ENCODE measurements around the gene POTEH. TPM values are rescaled to one million over a fixed set of nuclear protein-coding genes. Genes with fewer than 3 reads are reported as not detected.
"Not testable (repeated sequence)": the region's sequence is repeated elsewhere in the genome, so short reads cannot be mapped to it uniquely, and the experiment has no call there.

Gene POTEH
- not detected for total RNA-seq

DNA sequence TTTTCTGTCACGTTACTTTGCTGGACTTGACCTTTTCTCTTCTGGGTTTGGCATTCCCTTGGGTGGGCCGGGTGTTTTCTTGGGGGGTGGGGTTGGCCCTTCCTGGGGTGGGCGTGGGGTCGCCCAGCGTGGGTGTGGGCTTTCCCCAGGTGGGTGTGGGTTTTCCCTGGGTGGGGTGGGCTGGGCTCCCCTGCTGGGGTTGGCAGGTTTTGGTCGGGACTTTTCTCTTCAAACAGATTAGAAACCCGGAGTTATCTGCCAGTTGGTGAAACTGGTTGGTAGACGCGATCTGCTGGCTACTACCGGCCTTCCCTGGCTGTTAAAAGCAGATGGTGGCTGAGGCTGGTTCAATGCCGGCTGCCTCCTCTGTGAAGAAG, at the start of gene POTEH:
Gene POTEH, plus strand, starts transcription at position 278 of the 377 bp plus-strand sequence. Its CDS starts 52 bp downstream, at position 330.
- DNase-seq = not testable (repeated sequence)

DNA sequence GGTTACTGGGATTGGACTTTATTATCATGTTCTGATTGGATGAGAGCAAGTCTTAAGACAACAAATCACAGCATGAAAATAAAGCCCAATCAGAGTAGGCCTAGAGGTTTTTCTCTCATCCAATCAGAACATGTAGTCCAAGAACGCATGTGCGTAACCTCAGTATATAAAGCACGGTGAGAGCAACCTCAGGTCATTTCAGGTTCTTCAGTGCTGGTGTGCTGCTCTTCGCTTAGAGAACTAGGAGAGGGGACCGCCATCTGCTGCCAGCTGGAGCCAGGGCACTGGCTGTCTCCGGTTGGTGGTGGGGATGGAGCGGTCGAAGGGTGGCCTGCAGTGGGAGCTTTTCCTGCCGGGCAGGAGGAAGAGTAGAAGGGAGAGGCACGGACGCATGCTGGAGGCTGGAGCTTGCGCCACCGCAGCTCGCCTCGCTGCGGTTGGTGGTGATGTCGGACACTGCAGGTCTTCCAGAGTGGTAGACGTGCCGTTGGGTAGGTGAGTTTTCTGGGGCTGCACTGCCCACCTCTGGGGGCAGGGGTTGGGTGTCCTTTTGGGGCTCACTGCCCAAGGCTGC, 47.5 kb upstream of the POTEH start:
- DNase-seq = not testable (repeated sequence)

DNA sequence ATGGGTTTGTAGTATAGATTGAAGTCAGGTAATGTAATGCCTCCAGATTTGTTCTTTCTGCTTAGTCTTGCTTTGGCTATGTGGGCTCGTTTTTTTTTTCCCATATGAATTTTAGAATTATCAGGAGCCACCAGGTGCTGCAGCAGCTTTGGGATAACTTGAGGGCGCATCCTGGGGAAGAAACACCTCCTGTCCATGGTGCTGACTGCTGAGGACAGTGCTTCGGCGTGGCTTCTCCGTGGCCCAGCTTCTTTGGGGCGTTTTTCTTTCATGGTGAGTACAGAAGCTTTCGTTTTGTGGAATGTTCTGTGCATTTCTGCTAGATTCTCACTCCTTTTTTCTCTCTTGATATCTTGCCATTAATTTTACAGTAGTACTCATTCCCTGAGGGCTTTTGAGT, 37.9 kb upstream of the POTEH start:
- not testable (repeated sequence) for DNase-seq

DNA sequence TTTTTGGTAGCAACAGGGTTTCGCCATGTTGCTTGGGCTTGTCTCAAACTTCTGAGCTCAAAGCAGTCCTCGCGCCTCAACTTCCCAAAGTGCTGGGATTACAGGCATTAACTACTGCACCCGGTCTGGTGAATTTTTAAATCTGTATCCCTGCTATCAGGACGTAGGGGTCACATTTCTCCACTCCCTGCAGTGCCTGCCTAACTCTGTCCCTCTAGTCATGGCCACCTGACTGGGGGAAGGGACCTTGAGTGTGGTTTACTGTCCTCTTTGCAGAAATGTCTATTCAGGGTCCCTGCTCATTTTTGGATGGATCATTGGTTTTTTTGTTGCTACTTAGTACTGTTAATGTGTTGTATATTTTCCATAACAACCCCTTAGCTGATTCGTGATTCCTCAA, 37.1 kb upstream of the POTEH start:
- DNase-seq = not testable (repeated sequence)

DNA sequence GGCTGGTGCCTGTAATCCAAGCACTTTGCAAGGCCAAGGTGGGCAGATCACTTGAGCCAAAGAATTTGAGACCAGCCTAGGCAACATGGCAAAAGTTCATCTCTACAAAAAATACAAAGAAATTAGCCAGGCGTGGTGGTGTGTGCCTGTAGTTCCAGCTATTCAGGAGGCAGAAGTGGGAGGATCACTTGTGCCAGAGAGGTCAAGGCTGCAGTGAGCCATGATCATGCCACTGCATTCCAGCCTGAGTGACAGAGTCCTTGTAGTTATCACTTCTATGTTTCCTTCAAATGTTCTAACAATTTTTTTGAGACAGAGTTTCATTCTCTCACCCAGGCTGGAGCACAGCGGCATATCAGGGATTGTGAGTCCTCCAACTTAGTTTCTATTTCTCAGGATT, 36.6 kb upstream of the POTEH start:
- not testable (repeated sequence) for DNase-seq

DNA sequence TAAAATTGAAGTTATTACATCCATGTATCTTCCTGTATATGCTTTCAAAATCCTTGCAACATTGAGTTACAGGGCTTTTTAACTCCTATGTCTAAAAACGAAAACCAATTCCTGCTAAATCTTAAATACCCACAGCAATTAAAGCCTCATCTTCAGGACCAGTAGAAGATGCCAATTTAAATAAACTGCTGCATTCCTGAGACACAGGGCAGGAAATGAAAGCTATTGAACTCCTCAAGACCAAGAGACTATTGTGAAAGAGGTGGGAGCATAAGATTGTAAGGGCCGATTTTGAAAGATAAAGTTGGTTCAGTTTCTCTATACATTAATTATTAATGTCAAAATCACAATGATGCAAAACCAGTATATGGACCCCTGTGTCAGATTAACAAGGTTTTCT, 28.7 kb upstream of the POTEH start:
- DNase-seq = not testable (repeated sequence)

DNA sequence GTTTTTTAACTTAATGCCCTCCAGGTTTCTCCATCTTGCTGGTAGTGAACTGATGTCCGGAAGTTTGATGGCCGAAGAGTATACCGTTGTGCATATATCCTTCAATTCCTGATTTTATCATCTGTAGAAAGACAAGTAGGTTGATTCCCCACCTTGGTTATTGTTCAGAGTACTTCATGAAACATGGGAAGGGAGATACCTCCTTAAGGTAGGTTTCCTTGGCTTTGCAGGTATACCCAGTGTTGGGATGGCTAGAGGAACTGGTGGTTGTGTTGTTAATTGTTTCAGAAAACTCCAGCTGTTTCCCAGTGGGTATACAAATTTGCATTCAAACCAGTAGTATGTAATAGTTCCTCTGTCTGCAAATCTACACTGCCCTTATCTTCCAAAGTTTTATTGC, 25.1 kb upstream of the POTEH start:
- DNase-seq = not testable (repeated sequence)

DNA sequence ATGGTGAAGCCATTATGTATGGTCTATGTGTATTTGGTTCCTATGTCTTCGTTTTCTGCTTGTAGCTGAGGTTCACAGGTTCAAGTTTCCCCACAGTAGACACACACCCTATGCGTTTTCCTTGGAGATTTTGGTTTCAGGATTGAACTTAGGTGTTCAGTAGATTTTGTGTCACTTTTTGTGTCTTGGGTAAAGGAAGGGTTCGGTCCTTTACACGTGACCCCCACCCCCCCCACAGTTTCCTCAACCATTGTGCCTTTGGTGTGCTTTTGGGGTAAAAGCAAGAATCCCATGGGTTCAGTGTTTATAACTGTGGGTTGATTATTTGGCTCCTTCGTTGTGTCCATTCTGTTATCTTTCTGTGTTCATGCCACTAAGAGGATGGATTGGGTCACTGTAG, 24.3 kb upstream of the POTEH start:
- not testable (repeated sequence) for DNase-seq

DNA sequence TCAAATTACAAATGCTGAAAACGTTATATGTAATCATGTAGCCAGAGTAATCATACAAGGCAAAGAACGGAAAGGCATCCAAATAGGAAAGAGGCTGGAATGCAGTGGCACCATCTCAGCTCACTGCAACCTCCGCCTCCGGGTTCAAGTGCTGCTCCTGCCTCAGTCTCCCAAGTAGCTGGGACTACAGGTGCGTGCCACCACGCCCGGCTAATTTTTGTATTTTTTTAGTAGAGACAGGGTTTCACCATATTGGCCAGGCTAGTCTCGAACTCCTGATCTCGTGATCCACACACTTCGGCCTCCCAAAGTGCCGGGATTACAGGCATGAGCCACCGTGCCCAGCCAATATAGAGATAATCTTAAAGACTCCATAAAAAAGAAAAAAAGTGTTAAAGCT, 20.4 kb upstream of the POTEH start:
- not testable (repeated sequence) for DNase-seq

DNA sequence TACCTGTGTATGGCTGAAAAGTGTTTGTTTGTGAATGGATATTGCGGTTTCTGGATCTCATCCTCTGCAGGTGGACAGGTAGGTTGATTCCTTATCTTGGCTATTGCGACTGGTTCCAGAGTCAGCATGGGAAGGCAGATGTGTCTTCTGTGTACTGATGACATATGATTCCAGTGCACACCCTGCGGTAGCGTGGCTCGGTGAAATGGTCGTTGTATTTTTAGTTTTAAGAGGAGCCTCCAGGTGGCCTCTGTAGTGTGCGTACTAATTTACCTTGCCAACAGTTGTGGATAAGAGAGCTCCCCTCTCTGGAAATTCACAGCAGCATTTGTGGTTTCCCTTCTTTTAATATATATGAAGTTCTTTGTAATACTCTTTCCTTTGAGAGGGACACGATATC, 10.1 kb upstream of the POTEH start:
- DNase-seq = not testable (repeated sequence)

DNA sequence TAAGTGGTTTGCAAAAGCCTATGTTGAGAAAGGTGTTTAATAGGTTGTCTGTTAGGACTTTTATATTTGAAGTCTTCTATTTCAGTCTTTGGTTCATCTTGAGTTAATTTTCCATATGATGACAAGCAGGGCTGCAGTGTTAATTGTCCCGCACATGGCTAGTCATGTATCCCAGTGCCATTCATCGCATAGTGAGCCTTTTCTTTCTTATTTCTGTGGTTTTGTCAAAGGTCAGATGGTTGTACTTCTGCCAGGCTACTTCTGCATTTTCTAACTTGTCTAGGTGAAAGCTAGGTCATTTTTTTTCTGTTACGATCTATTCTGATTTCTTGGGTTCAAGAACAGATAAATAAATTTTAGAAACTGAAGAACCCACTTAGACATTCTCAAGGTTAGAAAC, 5.7 kb upstream of the POTEH start:
- not testable (repeated sequence) for DNase-seq

DNA sequence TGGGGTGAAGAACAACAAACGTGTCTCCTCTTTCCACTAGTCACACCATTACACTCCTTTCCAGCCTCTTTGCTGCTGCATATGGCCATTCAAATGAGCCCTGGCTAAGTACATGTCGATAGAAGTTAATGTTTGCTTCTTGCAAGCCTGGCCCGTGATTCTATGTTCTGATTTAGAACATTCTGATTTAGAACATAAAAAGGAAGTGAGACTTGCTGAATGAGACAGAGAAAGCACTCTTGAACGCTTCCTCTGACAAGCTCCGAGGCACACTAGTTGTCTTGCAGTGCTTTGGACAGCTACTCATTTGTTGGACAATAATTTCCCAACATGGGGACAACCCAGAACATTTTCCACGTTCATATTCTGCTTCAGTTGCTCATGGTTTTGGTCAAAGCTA, 5.1 kb upstream of the POTEH start:
- DNase-seq = not testable (repeated sequence)

DNA sequence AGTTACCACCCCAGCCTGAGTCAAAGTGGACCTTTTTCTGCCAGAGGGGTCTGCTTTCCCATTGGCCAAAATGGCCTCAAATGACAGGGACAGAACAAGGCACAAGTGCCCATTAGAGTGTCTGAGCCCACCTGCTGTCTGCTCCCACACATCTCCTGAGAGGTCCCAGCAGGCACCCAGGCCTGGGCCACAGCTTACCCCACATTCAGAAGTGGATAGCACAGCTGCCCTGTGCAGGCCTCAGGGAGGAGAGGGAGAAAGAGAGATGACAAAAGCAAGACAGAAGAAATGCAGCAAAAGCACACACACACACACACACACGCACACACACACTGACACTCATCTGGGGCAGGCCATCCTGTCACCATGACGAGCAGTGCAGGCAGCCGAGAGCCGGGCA, 4.2 kb upstream of the POTEH start:
- not testable (repeated sequence) for DNase-seq

DNA sequence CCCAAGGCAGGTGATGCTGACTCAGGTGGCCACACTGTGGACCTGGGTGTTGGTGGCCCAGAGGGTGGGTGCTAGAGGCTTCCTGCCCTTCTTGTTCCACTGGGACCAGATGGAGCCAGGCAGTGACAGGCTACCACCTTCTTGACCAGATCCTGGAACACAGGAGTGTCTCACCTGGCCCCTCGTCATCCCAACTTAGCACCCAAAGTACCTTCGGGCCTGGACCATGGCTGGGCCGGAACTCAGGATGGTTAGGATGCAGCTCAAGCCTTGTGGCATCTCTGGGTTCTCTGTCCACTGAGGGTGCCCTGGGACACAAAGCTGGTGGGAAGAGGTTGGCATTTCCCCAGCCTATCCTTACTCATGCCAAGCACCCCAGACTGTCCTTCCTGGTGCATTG, 2.7 kb upstream of the POTEH start:
- DNase-seq = not testable (repeated sequence)

DNA sequence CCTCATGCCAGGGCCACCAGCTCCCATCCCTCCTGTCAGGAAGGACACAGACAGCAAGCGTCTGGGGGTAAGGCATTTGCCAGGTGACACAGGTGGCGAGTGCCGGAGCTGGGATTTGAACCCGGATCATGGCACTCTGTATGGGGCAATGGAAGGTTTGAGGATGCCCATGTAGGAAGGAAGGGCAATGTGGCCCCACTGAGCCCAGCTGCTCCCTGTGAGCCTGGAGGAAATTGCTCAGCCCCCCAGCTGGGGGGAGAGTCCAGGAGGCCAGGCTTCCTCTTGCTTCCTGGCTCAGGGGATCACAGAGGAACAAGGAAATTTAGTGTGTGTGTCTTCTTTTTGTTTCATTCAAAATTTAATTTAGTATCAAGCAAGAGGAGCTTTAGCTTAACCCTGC, 2.1 kb upstream of the POTEH start:
- not testable (repeated sequence) for DNase-seq

DNA sequence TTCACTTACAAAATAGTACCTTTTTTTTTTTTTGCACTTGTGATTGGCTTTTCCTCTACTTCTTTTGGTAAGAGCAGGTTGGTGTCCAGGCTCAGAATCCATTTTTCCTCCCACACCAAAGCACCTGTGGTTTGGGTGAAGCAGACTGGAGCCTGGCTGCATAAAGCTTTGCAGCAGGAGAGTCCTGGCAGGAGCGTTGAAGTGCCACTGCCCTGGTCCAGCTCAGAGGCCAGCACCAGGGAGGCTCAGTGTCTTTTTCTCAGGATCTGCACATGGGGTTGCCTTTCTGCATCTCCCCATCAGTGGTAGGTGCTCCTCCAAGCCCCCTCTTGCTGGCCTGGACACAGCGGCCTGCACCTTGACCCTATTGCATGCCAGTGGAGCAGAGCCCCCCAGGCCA, 1.7 kb upstream of the POTEH start:
- DNase-seq = not testable (repeated sequence)

DNA sequence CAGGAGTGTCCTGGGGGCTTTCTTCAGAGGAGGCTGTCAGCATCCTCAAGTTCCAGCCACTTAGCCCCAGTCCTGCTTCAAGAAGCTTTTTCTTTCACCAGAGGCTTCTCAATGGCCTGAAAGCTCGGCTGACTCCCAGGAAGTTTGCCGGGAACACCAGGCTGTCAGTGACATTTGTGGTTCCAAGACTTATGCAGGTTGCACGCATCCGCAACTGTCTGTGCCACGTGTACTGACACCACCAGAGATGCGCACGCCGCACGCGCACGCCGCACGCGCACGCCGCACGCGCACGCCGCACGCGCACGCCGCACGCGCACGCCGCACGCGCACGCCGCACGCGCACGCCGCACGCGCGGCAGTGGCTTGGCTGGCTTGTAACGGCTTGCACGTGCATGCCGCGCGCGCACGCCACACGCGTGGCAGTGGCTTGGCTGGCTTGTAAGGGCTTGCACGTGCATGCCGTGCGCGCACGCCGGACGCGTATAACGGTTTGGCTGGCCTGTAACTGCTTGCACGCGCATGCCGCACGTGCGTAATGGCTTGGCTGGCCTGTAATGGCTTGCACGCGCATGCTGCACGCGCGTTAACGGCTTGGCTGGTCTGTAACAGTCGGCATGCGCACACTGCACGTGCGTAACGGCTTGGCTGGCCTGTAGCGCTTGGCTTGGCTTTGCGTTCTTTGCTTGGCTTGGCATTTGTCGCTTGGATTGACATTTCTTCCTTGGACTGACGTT, 646 bp upstream of the POTEH start:
- DNase-seq = not testable (repeated sequence)

DNA sequence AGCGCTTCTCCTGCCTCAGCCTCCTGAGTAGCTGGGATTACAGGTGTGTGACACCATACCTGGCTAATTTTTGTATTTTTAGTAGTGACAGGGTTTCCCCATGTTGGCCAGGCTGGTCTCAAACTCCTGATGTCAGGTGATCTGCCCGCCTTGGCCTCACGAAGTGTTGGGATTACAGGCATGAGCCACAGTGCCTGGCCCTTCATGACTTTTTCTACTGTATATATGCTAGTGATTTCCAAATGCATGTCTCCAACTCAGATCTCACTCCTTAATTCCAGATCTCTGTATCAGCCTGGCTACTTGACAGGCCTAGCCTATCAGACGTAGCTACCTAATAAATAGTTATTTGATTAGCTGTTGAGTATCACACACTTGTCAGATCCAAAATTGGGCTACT, 23.8 kb downstream of the POTEH start:
- not testable (repeated sequence) for DNase-seq

DNA sequence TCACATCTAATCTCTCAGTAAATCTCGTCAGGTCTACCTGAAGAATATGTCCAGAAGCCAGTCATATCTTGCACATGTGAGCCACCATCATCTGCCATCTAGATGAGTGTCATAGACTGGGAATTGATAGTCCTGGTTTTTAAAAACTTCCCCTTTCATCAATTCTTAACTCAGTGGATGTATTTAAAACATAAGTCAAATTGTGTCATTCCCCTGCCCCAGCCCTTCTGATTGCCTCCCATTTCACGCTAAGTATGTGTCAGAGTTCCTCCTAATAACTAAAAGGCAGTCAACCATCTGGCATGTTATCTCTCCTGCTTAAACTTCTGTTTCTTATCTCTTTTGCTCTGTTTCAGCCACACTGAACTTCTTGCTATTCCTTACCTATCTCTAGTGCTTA, 24.3 kb downstream of the POTEH start:
- DNase-seq = not testable (repeated sequence)

DNA sequence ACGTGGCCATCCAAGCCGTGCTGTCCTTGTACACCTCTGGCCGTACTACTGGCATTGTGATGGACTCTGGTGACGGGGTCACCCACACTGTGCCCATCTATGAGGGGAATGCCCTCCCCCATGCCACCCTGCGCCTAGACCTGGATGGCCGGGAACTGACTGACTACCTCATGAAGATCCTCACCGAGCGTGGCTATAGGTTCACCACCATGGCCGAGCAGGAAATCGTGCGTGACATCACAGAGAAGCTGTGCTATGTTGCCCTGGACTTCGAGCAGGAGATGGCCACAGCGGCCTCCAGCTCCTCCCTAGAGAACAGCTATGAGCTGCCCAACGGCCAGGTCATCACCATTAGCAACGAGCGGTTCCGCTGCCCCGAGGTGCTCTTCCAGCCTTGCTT, 32.1 kb downstream of the POTEH start:
- DNase-seq = not testable (repeated sequence)

DNA sequence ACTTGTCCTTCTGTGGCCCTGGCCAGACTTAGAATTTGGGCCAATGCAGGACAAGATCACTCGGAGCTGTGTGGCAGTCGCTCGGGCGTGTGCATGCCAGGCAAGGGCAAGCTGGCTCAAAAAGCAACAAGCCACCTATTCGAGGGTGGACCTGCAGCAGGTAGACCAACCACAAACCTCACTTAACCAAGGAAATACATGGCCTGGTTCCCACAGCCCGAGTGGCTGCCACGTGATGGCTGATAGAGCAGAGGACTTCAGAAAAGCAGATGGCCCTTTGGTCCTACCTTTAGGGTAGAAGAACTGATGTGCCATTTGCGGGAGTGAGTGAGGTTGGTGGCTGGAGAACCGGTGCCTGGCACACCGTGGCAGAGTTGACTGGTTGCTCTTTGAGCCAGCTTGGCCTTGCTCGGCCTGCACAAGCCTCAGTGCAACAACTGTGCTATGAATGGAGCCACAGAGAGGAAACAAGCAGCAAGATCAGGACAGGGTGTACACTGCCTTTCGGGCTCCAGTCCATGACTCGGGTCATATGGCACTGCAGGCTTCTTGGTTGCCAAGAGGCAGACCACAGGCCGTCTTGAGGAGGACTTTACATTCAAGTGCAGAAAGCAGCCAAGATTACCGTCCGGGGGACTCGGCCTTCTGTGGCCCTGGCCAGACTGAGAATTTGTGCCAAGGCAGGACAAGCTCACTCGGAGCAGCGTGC, 39.5 kb downstream of the POTEH start:
- DNase-seq = not testable (repeated sequence)

DNA sequence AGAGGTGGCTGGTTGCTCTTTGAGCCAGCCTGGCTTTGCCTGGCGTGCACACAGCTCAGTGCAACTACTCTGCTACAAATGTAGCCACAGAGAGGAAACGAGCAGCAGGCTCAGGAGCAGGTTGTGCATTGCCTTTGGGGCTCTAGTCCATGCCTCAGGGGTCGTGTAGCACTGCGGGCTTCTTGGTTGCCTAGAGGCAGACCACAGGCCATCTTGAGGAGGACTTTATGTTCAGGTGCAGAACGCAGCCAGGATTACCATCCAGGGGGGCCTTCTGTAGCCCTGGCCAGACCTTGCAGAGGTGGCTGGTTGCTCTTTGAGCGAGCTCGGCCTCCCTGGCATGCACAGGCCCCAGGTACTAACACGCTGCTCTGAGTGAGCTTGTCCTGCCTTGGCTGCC, 41.2 kb downstream of the POTEH start:
- DNase-seq = not testable (repeated sequence)

DNA sequence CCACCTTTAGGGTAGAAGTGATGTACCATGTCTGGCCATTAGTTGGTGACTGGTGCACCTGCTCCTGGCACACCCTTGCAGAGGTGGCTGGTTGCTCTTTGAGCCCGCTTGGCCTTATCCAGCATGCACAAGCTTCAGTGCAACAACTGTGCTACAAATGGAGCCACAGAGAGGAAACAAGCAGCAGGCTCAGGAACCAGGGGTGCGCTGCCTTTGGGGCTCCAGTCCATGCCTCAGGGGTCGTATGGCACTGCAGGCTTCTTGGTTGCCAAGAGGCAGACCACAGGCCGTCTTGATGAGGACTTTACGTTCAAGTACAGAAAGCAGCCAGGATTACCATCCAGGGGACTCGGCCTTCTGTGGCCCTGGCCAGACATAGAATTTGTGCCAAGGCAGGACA, 44.6 kb downstream of the POTEH start:
- DNase-seq = not testable (repeated sequence)
